ENCODE results near the gene AGAP3.

GRCh38 chr7:151129960-151130591 is 43.8 kb downstream of the AGAP3 start:
- TF ChIP-seq CTCF (IDR thresholded peaks at IDR 0.05; ENCODE audit: low read depth, low read length): no peak
- TF ChIP-seq, protein P1, sequence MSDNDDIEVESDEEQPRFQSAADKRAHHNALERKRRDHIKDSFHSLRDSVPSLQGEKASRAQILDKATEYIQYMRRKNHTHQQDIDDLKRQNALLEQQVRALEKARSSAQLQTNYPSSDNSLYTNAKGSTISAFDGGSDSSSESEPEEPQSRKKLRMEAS (IDR thresholded peaks at IDR 0.05; ENCODE audit: low read depth, low read length): no peak
